Activated CD4-positive, alpha-beta T cell treated with anti-CD3 and anti-CD28 coated beads, Interleukin-2, Interleukin-6, amounts not matched to agents 100 ng/mL and 50 ng/mL, durations not matched to agents 16 hours and 8 hours (primary cell): ENCODE data around the gene TINAGL1.
A peak's percentile ranks its signal among the peaks of the same experiment; 100 is the strongest.

Experiments
- DNase-seq: peaks from one replicate; pipeline ENCODE4 v3.0.0-alpha.2; 2020

Gene TINAGL1

DNA sequence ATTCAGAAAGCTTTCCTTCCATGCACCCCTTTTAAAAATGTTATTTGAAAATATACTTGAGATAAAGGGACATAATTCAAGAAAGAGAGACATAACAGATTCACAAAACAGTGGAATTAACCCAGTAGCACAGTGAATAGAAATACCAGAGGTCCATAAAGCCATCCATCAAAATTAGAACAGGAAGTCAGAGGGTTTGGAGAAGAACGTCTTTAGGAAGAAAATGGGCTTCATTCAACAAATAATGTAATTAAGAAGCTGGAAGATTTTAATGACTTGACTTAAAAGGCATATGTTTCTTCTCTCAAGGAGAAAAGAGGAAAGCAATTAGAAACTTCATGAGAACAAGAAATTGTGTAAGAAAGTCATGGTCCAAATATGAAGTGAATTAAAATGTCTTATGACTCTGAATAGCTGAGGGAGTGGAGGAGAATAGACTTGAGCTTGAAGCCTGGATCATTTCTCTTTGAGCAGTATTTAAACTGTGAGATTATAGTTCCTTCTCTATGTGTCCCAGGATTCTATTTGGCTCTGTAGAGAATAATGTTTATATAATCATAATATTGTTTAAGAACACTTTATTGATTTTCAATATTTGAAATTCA is 33.3 kb downstream of the TINAGL1 start:
- DNase-seq, result no peak

DNA sequence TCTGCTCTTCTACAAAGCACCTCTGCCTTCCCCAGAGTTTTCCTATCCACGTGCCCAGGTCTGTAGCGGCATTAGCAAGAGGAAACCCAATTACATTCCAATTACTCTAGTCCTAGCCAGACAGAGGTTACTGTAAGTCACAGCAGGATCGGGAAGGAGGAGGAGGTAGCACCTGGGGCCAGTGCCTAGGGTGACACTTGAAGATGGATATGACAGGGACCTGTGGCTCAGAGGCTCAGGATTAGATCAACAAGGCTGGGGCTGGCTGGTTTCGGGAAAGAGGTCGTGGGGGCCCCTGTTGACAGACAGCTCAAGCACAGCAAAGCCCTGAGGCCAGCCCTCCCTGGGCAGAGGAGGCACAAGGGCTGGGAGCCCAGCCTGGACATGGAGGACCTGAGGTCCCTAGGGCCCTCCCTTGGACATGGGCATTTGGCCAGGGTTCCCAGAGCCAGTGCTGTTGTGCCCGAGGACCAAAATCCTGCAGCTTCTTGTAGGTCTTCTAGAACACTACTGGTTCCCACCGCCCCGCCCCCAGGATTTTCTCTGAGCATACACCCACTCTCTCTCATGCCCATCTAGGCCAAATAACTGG is 38.2 kb downstream of the TINAGL1 start:
- no peak for DNase-seq

DNA sequence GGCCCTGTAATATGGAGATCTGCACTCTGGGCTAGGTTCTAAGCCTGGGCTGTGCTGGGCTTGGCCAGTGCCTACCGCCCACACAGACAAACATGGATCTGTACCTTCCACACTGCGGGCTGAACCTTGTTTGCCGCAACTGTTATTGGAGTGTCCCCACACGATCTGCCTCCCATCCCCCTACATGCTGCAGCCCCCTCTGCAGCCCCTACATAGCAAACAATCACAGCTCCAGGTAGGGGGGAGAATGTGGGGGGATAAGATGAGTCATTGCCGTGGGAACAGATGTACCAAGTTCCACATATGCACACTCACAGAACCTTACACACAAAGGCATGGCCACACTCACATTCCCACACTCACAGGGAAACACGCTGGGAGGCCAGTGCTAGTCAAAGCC is 39.1 kb downstream of the TINAGL1 start:
- no peak for DNase-seq

DNA sequence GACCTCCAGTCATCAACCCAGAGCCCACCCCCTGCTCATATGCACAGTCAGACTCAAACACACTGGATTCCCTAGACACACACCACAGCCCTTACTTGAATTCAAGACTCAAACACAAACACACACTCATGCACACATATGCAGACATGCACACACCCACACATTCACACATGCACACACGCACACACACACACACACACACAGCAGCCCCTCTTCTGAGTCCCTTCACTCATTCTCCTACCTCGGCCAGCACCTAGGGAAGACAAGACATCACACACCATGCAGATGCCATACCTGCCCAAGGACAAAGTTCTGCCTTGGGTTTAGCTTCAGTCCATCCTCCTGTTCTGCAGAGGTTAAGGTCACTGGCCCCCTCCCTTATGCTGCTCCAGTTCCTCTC is 39.6 kb downstream of the TINAGL1 start:
- no peak for DNase-seq

DNA sequence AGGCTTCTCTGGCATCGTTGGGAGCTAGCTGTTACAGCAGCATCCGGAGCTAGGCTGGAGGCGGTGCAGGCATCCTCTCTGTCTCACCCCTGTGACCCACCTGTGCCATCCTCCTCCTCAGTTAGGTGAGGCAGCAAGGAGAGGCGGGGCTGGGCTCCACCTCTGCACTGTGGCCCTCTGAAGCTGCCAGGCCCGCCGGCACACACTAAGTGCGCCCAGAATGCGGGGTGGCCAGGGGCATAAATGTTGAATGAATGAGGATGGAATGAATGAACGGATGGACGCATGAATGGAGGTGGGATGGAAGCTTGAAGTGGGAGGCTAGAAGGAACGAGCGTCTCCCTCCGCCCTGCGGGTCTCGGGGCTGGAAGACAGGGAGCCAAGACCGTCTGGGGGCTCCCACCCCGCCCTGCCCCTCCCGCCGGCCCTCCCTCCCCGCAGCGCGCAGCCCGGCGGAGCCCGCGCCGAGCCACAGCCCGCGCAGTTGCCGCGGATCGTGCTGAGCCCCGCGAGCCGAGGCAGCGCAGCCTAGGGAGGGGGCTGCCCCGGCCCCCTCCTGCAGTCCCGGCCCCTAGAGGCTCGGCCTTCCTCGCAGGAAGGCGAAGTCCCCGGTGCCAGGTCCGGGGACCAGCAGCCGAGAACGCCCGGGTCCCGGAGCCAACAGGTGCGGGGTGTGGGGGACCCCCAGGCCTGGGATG is 41.1 kb downstream of the TINAGL1 start, which contains the start of gene HCRTR1:
TSS of gene HCRTR1 (plus strand) at position 472 of the 698 bp plus-strand sequence. CDS start 1,504 bp downstream, outside the sequence.
- DNase-seq, result no peak

DNA sequence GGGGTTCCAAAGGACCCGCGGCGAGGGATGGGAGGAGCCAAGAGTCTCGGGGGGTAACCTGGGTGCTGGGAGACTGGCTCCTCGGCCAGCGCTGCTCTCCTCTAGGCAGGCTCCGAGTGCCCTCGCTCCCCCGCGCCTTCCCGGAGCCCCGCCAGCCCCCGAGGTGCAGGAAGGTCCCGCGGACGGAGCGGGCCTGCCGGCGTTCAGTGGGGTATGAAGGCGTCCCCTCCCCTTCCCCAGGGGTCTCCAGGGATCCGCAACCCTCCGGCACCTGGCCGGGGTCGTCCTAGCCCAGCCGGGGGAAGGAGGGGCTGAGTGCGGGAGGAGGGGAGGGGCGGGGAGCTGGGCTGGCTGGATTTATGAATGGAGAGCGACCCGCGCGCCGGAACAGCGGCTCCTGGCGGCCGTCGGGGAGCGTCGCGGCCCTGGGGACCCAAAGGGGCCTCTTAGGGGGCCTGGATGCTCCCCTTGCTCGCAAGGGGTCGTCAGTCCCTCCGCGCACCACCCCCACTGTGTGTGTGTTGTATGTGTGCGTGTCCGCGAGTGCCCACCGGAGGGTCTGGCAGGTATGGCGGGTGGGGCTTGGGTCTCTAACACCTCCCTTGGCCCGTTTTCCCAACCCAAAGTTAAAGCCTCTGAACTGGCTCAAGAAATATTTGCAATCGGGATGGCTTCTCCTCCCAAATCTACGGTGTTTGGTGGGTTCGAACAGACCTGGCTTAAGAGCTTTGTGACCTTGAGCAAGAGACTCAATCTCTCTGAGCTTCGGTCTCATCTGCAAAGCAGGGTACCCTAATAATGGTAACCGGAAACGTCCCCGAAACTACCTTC is 41.8 kb downstream of the TINAGL1 start:
- peak; percentile 49 for DNase-seq

DNA sequence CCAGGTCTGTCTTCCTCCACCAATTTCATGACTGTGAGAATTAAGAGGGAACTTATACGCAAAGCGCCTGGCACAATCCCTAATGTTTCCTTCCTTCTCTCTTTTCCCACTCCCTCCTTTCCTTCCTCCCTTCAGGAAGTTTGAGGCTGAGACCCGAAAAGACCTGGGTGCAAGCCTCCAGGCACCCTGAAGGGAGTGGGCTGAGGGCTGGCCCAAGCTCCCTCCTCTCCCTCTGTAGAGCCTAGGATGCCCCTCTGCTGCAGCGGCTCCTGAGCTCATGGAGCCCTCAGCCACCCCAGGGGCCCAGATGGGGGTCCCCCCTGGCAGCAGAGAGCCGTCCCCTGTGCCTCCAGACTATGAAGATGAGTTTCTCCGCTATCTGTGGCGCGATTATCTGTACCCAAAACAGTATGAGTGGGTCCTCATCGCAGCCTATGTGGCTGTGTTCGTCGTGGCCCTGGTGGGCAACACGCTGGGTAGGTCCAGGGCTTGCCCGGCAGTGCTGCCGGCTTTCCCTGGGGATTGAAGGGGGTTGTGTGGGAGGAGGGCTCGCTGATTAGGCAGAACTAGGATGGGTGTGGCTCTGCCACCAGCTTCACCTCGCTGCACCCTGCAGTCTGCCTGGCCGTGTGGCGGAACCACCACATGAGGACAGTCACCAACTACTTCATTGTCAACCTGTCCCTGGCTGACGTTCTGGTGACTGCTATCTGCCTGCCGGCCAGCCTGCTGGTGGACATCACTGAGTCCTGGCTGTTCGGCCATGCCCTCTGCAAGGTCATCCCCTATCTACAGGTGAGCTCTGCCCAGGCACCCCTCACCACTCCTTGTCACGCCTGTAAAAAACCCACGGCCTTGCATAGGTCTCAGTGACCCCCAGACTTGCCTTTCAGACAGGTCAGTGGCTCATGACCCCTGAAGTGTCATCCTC is 42.9 kb downstream of the TINAGL1 start:
- no peak for DNase-seq

DNA sequence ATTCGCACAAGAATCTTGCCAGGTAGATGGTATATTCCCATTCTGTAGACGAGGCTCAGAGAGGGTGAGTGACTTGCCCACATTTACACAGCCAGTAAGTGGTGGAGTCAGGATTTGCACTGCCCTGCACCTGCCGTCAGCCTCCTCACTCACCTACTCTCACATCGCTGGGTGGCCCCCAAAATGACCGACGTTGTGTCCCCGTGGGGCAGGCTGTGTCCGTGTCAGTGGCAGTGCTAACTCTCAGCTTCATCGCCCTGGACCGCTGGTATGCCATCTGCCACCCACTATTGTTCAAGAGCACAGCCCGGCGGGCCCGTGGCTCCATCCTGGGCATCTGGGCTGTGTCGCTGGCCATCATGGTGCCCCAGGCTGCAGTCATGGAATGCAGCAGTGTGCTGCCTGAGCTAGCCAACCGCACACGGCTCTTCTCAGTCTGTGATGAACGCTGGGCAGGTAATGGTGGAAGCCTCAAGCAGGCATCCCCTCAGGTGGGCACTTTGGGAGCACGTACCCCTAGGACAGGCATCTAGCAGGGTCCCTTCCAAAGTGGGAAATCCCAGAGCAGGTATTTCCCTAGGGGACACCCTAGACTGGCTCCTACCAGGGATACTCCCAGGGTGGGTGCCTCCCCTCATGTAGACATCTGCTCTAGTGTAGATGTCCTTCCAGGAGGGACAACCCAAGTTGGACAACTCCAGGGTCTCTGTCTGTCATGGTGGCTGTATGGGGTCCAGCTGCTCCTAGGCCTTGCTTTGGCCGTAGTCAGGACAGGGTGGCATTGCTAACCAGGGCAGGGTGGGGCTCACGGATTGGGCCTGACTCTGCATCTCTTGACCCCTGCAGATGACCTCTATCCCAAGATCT is 44.5 kb downstream of the TINAGL1 start:
- DNase-seq, result no peak

DNA sequence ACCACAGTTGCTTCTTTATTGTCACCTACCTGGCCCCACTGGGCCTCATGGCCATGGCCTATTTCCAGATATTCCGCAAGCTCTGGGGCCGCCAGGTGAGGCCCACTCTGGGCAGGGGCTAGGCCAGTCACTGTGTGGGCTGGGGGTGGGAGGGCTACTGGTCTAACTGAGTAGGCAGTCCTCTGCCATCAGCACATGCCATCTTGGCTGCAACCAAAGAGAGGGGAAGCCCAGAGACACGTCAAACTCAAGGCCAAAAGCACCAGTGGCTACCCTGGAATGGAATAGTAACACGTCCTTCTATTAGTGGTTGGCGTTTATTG is 45.1 kb downstream of the TINAGL1 start:
- no peak for DNase-seq

DNA sequence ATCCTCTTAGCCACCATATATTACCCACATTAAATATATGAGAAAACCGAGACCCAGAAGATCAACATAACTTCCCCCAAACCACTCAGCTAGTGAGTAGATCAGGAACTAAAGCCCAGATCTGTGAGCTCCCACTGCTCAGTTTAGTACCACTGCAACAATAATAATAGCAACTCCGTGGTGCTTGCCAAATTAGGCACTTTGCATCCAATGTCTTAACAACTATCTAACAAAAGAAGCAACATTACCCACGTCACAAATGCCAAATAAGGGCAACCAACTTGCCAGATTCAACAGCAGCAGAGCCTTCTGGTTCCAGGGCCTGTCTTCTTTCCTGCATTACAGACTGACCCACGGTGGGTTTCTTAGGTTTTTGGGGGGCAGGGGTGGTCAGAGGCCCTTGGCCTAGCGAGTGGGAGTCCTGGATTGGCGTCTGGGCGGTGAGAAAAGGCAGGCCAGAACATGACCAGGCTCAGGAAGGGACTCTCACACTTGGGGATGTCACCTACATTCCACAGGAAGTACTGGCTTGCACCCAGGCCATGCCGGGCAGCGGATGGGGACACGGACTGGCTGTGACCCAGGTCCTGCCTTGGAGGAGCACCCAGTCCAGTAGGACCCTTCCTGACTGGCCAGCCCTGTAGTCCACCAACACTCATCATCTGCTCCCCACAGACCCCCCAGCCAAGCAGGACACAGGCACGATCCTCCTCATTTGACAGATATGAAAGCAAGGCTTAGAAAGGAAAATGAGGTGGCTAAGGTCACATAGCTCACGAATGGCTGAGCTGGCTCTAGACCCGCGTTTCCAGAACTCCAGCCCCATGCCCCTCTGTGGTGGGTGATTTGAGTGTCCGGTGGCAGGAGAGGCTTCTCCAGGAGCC is 45.8 kb downstream of the TINAGL1 start:
- no peak for DNase-seq

DNA sequence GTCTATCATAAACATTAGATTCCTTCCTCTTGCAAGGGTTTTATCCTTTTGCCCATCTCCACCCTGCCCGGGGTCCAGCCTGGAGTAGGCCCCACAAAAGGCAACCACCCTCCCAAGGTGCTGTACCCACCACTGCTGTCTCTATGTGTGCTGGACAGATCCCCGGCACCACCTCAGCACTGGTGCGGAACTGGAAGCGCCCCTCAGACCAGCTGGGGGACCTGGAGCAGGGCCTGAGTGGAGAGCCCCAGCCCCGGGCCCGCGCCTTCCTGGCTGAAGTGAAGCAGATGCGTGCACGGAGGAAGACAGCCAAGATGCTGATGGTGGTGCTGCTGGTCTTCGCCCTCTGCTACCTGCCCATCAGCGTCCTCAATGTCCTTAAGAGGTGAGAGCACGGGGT is 47.0 kb downstream of the TINAGL1 start:
- DNase-seq, result no peak

DNA sequence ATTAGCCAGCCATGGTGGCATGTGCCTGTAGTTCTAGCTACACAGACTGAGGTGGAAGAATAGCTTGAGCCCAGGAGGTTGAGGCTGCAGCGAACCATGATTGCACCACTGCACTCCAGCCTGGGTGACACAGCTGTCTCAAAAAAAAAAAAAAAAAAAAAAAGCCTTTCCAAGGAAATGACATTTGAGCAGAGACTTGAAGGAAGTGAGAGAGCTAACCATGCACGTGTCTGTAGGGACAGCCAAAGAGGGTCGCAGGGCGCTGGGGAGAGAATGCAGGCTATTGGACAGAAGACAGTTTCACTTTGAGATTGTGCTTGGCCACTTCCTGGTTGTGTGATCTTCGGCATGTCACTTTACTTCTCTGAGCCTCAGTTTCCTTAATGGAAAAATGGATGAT is 48.0 kb downstream of the TINAGL1 start:
- peak; percentile 20 for DNase-seq

DNA sequence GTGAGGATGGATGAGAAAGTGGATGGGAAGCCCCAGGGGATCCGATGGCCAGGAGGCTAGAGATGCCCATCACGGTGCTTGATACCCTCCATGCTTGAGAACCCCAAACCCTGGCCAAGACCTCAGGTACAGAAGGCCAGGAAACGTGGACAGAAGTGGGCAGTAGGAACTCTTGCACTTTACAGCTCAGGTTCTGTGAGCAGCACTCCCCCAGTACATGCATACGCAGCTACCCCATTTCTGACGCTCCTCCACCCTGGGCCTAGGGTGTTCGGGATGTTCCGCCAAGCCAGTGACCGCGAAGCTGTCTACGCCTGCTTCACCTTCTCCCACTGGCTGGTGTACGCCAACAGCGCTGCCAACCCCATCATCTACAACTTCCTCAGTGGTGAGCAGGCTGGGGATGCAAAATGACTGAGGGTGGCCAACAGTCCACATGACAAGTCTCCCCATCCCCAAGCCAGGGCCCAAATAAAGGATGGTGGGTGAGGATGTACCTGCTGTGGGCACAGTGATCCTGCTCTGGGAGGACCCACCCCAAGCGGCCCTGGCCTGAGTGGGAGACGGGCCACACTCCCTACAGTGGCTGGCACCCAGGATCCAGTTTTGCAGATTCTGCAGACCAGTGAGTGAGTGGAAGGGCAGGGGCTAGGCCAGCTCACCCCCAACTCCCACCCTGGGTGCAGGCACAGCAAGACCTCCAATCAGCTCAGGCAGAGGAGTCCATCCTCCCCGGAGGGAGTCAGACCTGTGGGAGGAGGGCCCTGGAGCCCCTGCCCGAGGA is 48.6 kb downstream of the TINAGL1 start:
- DNase-seq, result no peak

DNA sequence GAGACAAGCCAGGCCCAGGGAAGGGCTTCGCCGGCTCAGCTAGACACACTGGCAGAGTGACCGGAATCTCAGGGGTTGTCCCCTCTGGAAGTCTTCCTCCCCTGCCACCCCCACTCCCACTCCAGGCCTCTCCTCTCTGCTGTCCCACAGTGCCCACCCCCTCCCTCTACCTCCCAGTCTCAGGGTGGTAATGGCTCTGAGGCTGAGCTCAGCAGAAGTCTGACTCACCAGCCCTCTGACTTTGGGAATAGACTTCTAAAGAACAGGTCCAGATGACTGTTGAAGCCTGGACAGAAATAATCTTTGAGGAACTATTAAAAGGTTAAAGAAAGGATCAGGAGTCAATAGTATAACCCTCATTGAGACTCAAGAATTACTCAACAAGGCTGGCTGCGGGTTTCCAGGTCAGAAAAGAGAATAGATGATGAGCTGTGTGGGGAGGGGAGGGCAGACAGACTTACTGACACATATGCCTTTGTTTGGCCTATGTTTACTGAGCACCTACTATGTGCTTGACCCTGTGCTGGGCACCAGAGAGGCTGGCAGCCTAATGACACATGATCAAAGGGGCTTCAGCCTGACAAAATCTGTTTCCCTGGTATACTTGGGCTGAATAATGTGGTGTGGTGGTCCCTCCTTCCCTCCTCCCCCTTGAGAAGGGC is 49.4 kb downstream of the TINAGL1 start:
- DNase-seq, result no peak

DNA sequence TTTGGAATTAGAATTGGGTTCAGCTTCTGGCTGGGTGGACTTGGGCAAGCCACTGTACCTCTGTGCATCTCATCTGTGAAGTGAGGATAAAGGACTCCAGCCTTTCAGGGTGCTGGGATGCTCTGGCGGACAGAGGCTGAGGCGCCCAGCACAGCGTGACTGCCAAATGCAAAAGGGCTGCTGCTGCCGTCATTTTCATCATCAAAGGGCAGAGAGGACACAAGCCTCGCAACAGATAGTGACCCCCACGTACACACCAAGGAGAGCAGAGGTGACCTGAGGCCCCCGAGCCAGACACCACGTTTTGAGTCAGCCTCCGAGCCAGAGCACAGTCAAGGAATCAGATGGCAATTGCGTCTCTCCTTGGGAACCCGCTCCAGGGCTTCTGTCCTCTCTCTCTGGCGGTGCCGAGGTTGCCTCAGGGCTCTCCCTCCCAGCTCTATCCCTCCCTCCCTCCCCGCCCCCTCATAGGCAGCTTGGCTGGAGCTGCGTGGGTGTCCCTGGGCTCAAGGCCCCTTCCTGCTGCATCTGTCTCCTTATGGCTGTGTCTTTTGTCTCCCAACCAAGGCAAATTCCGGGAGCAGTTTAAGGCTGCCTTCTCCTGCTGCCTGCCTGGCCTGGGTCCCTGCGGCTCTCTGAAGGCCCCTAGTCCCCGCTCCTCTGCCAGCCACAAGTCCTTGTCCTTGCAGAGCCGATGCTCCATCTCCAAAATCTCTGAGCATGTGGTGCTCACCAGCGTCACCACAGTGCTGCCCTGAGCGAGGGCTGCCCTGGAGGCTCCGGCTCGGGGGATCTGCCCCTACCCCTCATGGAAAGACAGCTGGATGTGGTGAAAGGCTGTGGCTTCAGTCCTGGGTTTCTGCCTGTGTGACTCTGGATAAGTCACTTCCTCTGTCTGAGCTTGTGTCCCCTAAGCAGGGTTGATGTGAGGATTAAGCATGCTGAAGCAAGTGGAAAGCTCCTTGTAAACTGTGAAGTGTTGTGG is 50.2 kb downstream of the TINAGL1 start:
- no peak for DNase-seq

DNA sequence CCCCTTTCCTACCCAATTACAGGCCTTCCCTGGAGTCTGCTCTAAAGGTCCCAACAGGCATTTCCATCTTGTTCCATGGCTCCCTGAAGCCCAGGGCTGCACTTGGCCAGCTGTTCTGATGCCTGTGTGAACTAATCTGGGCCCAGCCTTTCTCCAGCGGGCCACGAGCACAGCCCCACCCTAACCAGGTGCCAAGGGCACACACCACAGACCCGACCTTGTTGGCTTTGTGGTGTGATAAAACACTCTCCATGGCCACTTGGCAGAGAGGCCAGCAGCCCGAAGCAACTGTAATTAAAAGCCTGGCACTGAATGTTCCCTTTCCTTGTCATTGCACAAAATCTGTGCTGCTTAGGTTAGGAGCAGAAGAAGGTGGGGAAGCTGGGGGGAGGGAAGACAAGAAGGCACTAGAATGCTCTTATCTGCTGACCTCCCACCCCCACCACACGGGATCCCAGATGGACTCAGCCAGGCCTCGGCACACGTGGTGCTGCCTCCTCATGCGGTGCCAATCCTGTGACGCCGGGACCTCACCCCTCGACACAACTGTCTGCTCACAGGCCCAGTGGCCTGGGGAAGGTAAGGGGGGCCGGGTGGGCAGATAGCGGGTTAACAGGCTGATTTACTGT is 51.1 kb downstream of the TINAGL1 start:
- DNase-seq, result no peak

DNA sequence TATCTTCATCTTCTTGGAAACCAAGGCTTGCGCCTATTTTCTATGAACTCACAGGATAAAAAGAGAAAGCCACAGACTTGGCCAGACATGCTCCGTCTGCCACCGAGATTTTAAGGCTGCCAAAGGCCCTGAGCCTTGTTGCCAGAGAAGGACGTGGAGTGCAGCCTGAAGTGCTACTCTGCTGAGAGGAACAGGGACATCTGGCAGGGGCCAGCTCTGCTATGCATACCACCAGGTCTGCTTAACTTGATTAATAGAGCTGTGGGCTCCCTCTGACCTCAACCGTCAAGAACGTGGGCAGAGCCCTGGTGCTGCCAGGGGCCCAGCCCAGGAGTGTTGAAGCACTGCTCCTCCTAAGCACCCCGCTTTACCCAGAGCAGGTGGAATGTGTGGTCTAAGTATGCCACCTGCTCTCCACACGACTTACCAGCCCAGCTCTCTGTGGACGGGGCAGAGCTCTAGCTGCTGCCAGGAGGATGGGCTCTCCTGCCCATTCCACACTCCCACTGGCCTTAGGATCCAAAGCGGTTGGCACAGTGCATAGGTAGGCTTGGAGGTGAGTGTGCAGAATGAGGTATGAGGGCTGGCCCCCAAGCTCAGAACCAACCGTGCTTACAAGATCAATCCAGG is 51.7 kb downstream of the TINAGL1 start:
- no peak for DNase-seq
